Subcutaneous abdominal adipose tissue (tissue), 5 donors: ENCODE data around the gene P2RX6.
A peak's percentile ranks its signal among the peaks of the same experiment; 100 is the strongest.

Source experiments
- H3K27ac ChIP-seq: one replicate; pipeline ENCODE4 v1.7.0; 2013; ENCODE audit warnings: low read depth, mild to moderate bottlenecking, inconsistent platforms, low read length, moderate library complexity
- H3K27me3 ChIP-seq, 5 donors: one replicate each; pipeline ENCODE4 v1.7.0; 2013; ENCODE audit warnings: low read length in 5 of 5, inconsistent platforms in 1 of 5; ENCODE audit not compliant: control insufficient read depth in 5 of 5, insufficient read depth in 4 of 5
- H3K36me3 ChIP-seq, 5 donors: one replicate each; pipeline ENCODE4 v1.7.0; 2013; ENCODE audit warnings: low read length in 5 of 5; ENCODE audit not compliant: control insufficient read depth in 5 of 5, insufficient read depth in 5 of 5
- H3K4me1 ChIP-seq, 5 donors: one replicate each; pipeline ENCODE4 v1.7.0; 2013; ENCODE audit warnings: low read length in 5 of 5, mild to moderate bottlenecking in 3 of 5, moderate library complexity in 1 of 5; ENCODE audit not compliant: control insufficient read depth in 5 of 5, insufficient read depth in 5 of 5
- H3K4me3 ChIP-seq, 5 donors: one replicate each; pipeline ENCODE4 v1.7.0; 2013; ENCODE audit warnings: low read length in 5 of 5, low read depth in 1 of 5
- H3K9ac ChIP-seq, 5 donors: one replicate each; pipeline ENCODE4 v1.7.0; 2013; ENCODE audit warnings: low read length in 5 of 5, mild to moderate bottlenecking in 4 of 5, moderate library complexity in 3 of 5
- H3K9me3 ChIP-seq, 5 donors: one replicate each; pipeline ENCODE4 v1.7.0; 2013; ENCODE audit warnings: low read length in 5 of 5; ENCODE audit not compliant: control insufficient read depth in 5 of 5
- donor health status: healthy.
- donor health status: healthy.
- donor health status: healthy.
- donor health status: healthy.
- donor health status: healthy.

Gene P2RX6

GRCh38 chr22:21026783-21027692, 12.1 kb downstream of the P2RX6 start:
- Histone ChIP-seq H3K27ac (no peak overlapping the region), H3K36me3 (peaks cover 0 to 2% (median 0%) of the 10 kb centered on the region in 5 donors), H3K27me3 (peaks cover 3 to 21% (median 11%) of the 10 kb centered on the region in 5 donors), H3K4me1 (peaks cover 0 to 15% (median 6%) of the 10 kb centered on the region in 5 donors), H3K9me3 (no peaks in the 10 kb centered on the region), H3K9ac (no peak overlapping the region), H3K4me3 (no peak overlapping the region)

DNA sequence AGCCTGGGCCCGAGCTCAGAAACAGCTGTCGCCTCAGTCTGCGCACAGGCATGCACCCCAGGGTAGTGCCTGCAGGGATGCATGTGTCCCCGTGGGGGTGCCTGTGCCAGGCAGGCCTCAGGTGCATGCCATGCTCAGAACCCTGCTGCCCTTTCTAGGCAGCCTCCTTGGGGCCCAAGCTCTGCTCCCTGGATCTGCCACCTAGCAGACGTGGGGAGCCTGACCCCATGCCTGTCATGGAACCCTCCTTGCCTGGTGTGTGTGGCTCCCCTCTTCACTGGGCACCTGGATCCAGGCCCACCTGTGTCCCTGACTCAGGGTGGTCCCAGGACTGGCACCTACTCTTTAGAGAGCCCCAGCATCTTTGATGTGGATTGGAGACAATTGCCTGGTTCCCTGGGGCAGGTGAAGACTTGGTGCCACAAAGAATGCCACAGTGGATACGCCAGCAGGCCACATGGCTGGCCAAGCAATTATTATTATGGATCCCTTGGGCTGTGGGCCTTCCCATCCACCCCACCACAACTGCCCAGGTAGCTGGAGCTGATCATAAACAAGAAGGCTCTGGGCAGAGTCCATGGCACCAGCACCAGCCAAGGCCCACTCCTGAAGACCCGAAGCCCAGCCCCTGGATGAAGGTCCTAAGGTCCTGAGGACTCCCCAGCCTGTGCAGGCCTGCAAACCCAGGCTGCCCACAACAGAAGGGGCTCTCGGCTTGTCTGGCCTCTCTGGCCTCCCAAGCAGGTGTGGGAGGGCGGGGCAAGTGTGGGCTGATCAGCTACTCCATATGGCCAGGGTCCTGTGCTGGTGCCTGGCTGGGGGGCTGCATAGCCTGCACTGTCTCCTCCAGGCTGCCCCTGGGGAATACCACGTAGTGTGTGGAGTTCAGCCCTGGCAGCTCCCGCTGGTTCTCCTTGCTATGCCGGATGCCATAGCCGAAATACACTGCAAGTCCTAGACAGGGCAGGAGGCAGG, 13.6 kb downstream of the P2RX6 start:
- H3K9ac ChIP-seq = no peak overlapping the region
- no peak overlapping the region for H3K4me3 ChIP-seq
- H3K36me3 ChIP-seq = peaks cover 0 to 2% (median 0%) of the 10 kb centered on the region in 5 donors
- peaks cover 3 to 23% (median 11%) of the 10 kb centered on the region in 5 donors for H3K27me3 ChIP-seq
- peaks cover 0 to 28% (median 18%) of the 10 kb centered on the region in 5 donors for H3K4me1 ChIP-seq
- no peak overlapping the region for H3K27ac ChIP-seq
- H3K9me3 ChIP-seq = no peaks in the 10 kb centered on the region

GRCh38 chr22:21029486-21030025, 14.6 kb downstream of the P2RX6 start:
- Histone ChIP-seq H3K27ac (no peak overlapping the region), H3K36me3 (peaks cover 0 to 2% (median 0%) of the 10 kb centered on the region in 5 donors), H3K9me3 (no peaks in the 10 kb centered on the region), H3K27me3 (peaks cover 3 to 23% (median 11%) of the 10 kb centered on the region in 5 donors), H3K4me1 (peaks cover 0 to 28% (median 18%) of the 10 kb centered on the region in 5 donors), H3K4me3 (no peak overlapping the region), H3K9ac (no peak overlapping the region)

GRCh38 chr22:21030032-21030431, 15.1 kb downstream of the P2RX6 start:
- no peak overlapping the region for H3K27ac ChIP-seq
- peaks cover 0 to 2% (median 0%) of the 10 kb centered on the region in 5 donors for H3K36me3 ChIP-seq
- H3K4me3 ChIP-seq = no peak overlapping the region
- no peaks in the 10 kb centered on the region for H3K9me3 ChIP-seq
- H3K27me3 ChIP-seq = peaks cover 3 to 23% (median 11%) of the 10 kb centered on the region in 5 donors
- H3K9ac ChIP-seq = no peak overlapping the region
- peaks cover 0 to 28% (median 18%) of the 10 kb centered on the region in 5 donors for H3K4me1 ChIP-seq

DNA sequence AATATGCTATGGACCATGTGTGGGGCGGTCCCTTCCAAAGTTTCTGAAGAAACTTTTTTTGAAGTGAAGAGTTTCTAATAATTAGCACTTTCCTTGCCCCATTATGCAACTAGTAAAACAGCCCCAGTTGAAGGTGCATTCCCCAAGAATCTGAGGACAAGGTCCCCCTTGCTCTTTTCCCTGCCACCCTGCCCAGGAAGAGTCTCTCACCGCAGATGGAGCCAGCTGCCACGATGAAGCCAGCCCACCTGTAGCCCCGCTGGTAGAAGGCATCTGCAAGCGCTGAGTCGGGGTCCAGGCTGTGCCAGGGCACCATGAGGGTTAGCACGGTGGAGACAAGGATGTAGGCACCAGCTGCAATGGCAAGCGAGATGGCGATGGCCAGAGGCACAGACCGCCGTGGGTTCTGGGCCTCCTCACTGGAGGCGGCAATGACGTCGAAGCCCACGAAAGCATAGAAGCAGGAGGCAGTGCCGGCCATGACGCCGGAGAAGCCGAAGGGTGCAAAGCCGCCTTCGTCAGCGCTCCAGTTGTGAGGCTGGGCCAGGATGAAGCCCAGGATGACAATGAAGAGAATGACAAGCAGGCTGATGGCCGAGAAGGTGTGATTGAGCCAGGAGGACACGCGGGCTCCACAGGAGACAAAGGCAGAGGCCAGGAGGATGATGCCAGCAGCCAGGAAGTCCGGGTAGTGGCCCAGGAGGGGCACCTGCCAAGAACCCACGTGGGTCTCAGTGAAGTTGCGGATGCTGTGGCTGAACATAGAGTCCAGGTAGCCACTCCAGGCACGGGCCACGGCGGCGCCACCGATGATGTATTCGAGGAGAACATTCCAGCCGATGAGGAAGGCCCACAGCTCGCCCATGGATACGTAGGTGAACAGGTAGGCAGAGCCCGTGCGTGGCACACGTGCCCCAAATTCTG, 15.9 kb downstream of the P2RX6 start:
- peaks cover 0 to 31% (median 18%) of the 10 kb centered on the region in 5 donors for H3K4me1 ChIP-seq
- no peaks in the 10 kb centered on the region for H3K9me3 ChIP-seq
- no peaks in the 10 kb centered on the region for H3K36me3 ChIP-seq
- H3K27ac ChIP-seq = no peak overlapping the region
- peaks cover 3 to 23% (median 11%) of the 10 kb centered on the region in 5 donors for H3K27me3 ChIP-seq
- H3K9ac ChIP-seq = no peak overlapping the region
- H3K4me3 ChIP-seq = no peak overlapping the region

DNA sequence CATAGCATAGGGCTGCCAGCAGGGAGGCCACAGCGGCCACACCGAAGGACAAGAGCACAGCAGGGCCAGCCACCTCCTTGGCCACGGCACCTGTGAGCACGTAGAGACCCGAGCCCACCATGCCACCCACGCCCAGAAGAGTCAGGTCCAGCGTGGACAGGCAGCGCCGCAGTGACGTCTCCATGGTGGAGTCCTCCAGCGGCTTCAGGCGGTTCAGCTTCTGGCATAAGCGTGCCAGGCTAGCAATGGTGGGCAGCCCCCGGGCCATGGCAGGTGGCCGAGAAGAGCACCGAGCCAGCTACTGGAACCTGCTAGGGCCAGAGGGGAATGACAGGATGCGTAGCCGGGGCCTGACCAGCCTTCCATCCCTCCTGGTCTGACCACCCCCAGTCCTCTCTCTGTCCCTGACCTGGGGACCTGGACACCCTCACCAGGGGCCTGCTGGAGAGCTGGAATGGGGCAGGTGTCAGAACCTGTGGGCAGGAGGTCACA, 16.6 kb downstream of the P2RX6 start:
- peaks cover 0 to 31% (median 18%) of the 10 kb centered on the region in 5 donors for H3K4me1 ChIP-seq
- peak overlapping the region in 1 of 5 donors; percentile 45 for H3K9ac ChIP-seq
- H3K4me3 ChIP-seq = peak overlapping the region in 3 of 5 donors; percentile 39 to 68 (median 64)
- H3K36me3 ChIP-seq = no peaks in the 10 kb centered on the region
- H3K27ac ChIP-seq = no peak overlapping the region
- peaks cover 3 to 23% (median 11%) of the 10 kb centered on the region in 5 donors for H3K27me3 ChIP-seq
- no peaks in the 10 kb centered on the region for H3K9me3 ChIP-seq

GRCh38 chr22:21032037-21032867, 17.3 kb downstream of the P2RX6 start, which contains the start of gene SLC7A4:
Gene SLC7A4 (minus strand): TSS chr22:21032561. CDS start chr22:21031812, 749 bp downstream.
- Histone ChIP-seq H3K4me1 (peaks cover 0 to 31% (median 18%) of the 10 kb centered on the region in 5 donors), H3K27ac (no peak within 1 kb of the TSS)

More at GRCh38 chr22:21032037-21032867, 17.3 kb downstream of the P2RX6 start, which contains the start of gene SLC7A4:
- Histone ChIP-seq H3K4me3 (peak within 1 kb of the TSS; percentile 39 to 68 (median 64)), H3K36me3 (no peaks in the 10 kb centered on the region), H3K9me3 (no peaks in the 10 kb centered on the region), H3K27me3 (peaks cover 3 to 23% (median 9%) of the 10 kb centered on the region in 5 donors), H3K9ac (peak within 1 kb of the TSS in 1 of 5 donors; percentile 58)
